Endothelial cell of umbilical vein (primary cell): Measurements from ENCODE around the gene CKS2. TPM values are rescaled to one million over a fixed set of nuclear protein-coding genes. Genes with fewer than 3 reads are reported as not detected.

Experiments
- BruUV-seq: library from RNA; stranded (reverse); fragments of 400-500 nt; replicated peaks from 2 replicates; lab custom pipeline; 2021; lab: Mats Ljungman, UMichigan
- CTCF ChIA-PET: fragments of 300-600, 350-600 bp; sonication (Branson Sonifier 250); formaldehyde crosslinking; loops from one replicate; lab custom pipeline; 2021; ENCODE audit warnings: antibody characterized with exemption, inconsistent platforms; lab: Charles Lee
- POLR2A ChIA-PET: fragments of 300-600, 350-600 bp; sonication (Branson Sonifier 250); formaldehyde crosslinking; loops from one replicate; lab custom pipeline; 2021; ENCODE audit warnings: antibody characterized with exemption, inconsistent platforms; lab: Charles Lee
- DNase-seq: peaks from one replicate; pipeline ENCODE4 v3.0.0-alpha.2; 2011; ENCODE audit warnings: low read depth, low spot score
- FAIRE-seq: peaks from 2 replicates; lab custom pipeline; 2011; peaks lifted over from hg19 to GRCh38; lab: Jason Lieb, UNC
- H2AFZ ChIP-seq: 2 replicates; pipeline ENCODE4 v1.6.0; 2012; ENCODE audit warnings: low read depth, low read length, control low read depth, inconsistent platforms
- H3K27ac ChIP-seq: 2 replicates; pipeline ENCODE4 v1.5.1; 2011; ENCODE audit warnings: low read depth, mild to moderate bottlenecking, control low read depth, low read length, moderate library complexity; ENCODE audit not compliant: insufficient read depth
- H3K27me3 ChIP-seq, 2 experiments: 2 replicates each; pipeline versions ENCODE4 v1.6.0 to v1.6.1; 2011; ENCODE audit warnings: low read length in 2 of 2, mixed read lengths in 1 of 2; ENCODE audit not compliant: control insufficient read depth in 2 of 2, insufficient read depth in 2 of 2
- H3K36me3 ChIP-seq, 2 experiments: 2 replicates in 1 of 2; 3 replicates in 1 of 2; pipeline ENCODE4 v1.5.1; 2011; ENCODE audit warnings: low read length in 2 of 2, mild to moderate bottlenecking in 1 of 2, moderate library complexity in 1 of 2; ENCODE audit not compliant: control insufficient read depth in 2 of 2, insufficient read depth in 2 of 2; ENCODE audit errors: extremely low read depth in 1 of 2
- H3K4me1 ChIP-seq: 3 replicates; pipeline ENCODE4 v1.5.1; 2011; ENCODE audit warnings: mild to moderate bottlenecking, low read length; ENCODE audit not compliant: control insufficient read depth, insufficient read depth; ENCODE audit errors: extremely low read depth
- H3K4me2 ChIP-seq: 2 replicates; pipeline ENCODE4 v1.6.1; 2011; ENCODE audit warnings: low read length, control low read depth, mixed read lengths; ENCODE audit not compliant: insufficient read depth
- H3K4me3 ChIP-seq, 3 experiments: fragments of 200-600 bp in 1 of 3; sonication (generic), shearing (Covaris generic) in 1 of 3; replicated peaks in 1 of 3; 2 replicates each; pipeline ENCODE4 v1.5.1; 2011 to 2016; ENCODE audit warnings: control low read depth in 3 of 3, low read length in 3 of 3, mild to moderate bottlenecking in 2 of 3, inconsistent platforms in 1 of 3, low read depth in 1 of 3, moderate library complexity in 1 of 3; ENCODE audit not compliant: insufficient read depth in 1 of 3
- H3K79me2 ChIP-seq: 2 replicates; pipeline ENCODE4 v1.6.0; 2012; ENCODE audit warnings: low read length, inconsistent platforms; ENCODE audit not compliant: control insufficient read depth, insufficient read depth
- H3K9ac ChIP-seq: replicated peaks from 2 replicates; pipeline ENCODE3; 2011; ENCODE audit warnings: low read length, control low read depth; ENCODE audit not compliant: insufficient read depth; ENCODE audit errors: extremely low read depth
- H3K9me1 ChIP-seq: replicated peaks from 3 replicates; pipeline ENCODE4 v1.6.0; 2011; ENCODE audit warnings: mild to moderate bottlenecking, low read length; ENCODE audit not compliant: control insufficient read depth, insufficient read depth; ENCODE audit errors: extremely low read depth
- H3K9me3 ChIP-seq: replicated peaks from 2 replicates; pipeline ENCODE4 v1.5.1; 2012; ENCODE audit warnings: low read length, inconsistent platforms; ENCODE audit not compliant: control insufficient read depth, insufficient read depth
- H4K20me1 ChIP-seq: replicated peaks from 2 replicates; pipeline ENCODE3; 2011; ENCODE audit warnings: mild to moderate bottlenecking, low read length; ENCODE audit not compliant: control insufficient read depth, insufficient read depth; ENCODE audit errors: extremely low read depth
- EZH2 ChIP-seq: IDR thresholded peaks from 2 replicates; pipeline ENCODE4 v1.6.1; 2012; ENCODE audit warnings: borderline replicate concordance, low read depth, mild to moderate bottlenecking, moderate library complexity, low read length, inconsistent platforms; ENCODE audit not compliant: severe bottlenecking
- FOS ChIP-seq: IDR thresholded peaks from 2 replicates; pipeline ENCODE4 v1.6.1; 2011; ENCODE audit warnings: mild to moderate bottlenecking, low read length, moderate library complexity, borderline replicate concordance; ENCODE audit not compliant: insufficient read depth
- GATA2 ChIP-seq: IDR thresholded peaks from 2 replicates; pipeline ENCODE4 v1.7.0; 2011; ENCODE audit warnings: low read depth, mild to moderate bottlenecking, moderate library complexity, mixed read lengths, low read length; ENCODE audit not compliant: insufficient read length, insufficient read depth
- JUN ChIP-seq: IDR thresholded peaks from 2 replicates; pipeline ENCODE4 v1.6.1; 2011; ENCODE audit warnings: borderline replicate concordance, low read depth; ENCODE audit not compliant: insufficient read length, insufficient read depth
- MYC ChIP-seq: IDR thresholded peaks from one replicate; pipeline ENCODE4 v1.6.1; 2011; ENCODE audit warnings: mild to moderate bottlenecking, low read depth, low read length
- POLR2AphosphoS5 ChIP-seq: IDR thresholded peaks from 2 replicates; pipeline ENCODE4 v1.6.1; 2012; ENCODE audit warnings: low read depth, mild to moderate bottlenecking, control low read depth, low read length, moderate library complexity; ENCODE audit not compliant: insufficient read depth
- dilution Hi-C: fragments of 300-500 bp; cut with MboI; formaldehyde crosslinking; loops from one replicate; pipeline ENCODE4 v1.15.0; 2019; ENCODE audit warnings: low sequenced_read_pairs; ENCODE audit not compliant: extremely low pct_ligation_motif_present
- intact Hi-C: fragments of 100-400 bp; cut with micrococcal nuclease; formaldehyde crosslinking; loops from one replicate; pipeline ENCODE4 v1.10.0; 2022
- polyA plus RNA-seq, 4 experiments: library from polyadenylated mRNA; depleted of rRNA in 3 of 4; stranded (reverse) in 3 of 4; unstranded in 1 of 4; fragments of >200 nt; gene quantifications; 2 replicates each; pipeline versions ENCODE4 v1.2.1 to v1.2.3, GENCODE V29; 2011 to 2012; ENCODE audit warnings: missing spikeins in 1 of 4
- total RNA-seq: library from RNA; stranded (reverse); gene quantifications from 2 replicates; pipeline ENCODE4 v1.2.3, GENCODE V29; 2021
- TF ChIP-seq, protein P1 (sequence below), 2 donors: IDR thresholded peaks; 1 replicate in 1 of 2; 2 replicates in 1 of 2; pipeline ENCODE4 v1.5.1; 2011; ENCODE audit warnings: low read length in 2 of 2, mild to moderate bottlenecking in 2 of 2, moderate library complexity in 2 of 2, control low read depth in 1 of 2, inconsistent platforms in 1 of 2, low read depth in 1 of 2; ENCODE audit not compliant: insufficient read depth in 1 of 2; ENCODE audit errors: extremely low read depth in 1 of 2
- TF ChIP-seq, protein P2 (sequence below): IDR thresholded peaks from 2 replicates; pipeline ENCODE4 v1.6.1; 2011; ENCODE audit not compliant: insufficient read depth, insufficient read length

CKS2 gene
- total and polyA plus RNA-seq, 2 donors (not counting 3 experiments of a cell fraction or from before 2014, with no cell fraction given), result 153 to 269 TPM

DNA sequence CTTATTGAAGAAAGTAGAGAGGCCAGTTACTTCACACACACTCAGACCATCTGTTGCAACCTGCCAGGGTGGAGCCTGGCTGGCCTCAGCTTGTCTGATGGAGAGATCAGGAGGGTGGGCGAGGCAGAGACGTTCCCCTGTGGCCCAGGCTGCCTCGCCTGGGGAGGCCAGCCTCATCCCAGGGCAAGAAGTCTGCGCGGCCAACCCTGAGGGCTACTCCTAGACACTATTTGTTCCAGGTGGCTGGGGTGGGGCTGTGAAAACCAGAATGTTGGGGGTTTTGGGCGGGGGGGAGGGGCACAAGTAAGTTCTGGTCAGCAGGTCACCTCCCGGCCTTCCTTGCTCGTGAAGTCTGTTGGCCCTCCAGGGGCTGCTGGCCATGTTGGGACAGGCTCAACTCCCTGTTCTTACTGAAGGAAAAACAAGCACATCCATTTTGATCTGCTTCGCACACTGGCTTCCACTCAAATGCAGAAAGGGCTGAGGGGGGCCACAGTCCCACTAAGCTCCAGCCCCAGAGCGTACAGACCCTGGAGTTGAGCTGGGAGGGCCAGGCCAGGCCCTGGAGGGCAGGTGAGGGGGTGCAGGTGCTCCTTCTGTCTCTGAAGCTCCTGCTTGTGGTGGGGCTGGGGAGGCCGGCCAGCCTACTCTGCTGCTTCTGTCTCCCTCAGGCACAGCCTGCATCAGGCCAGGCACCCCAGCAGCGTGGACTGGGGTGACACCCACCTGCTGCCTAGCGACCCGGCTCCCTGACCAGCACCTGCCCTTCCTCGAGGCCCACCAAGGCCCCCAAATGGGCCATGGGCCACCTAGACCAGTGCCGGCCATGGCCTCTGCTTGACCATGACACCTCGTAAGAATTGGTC lies 53.9 kb downstream of the CKS2 start:
- BruUV-seq, result no TSS peak
- no peak for DNase-seq

More for the DNA sequence above, 53.9 kb downstream of the CKS2 start:
- Histone ChIP-seq H2AFZ (no peak overlapping the region), H3K4me1 (peaks cover 3% of the 10 kb centered on the region), H3K4me2 (no peak overlapping the region), H3K9ac (no peak overlapping the region), H3K4me3 (no peak overlapping the region), H4K20me1 (no peaks in the 10 kb centered on the region), H3K36me3 (peaks cover 5 to 10% of the 10 kb centered on the region in 2 experiments), H3K79me2 (no peaks in the 10 kb centered on the region), H3K9me1 (no peaks in the 10 kb centered on the region), H3K27ac (no peak overlapping the region), H3K9me3 (no peaks in the 10 kb centered on the region), H3K27me3 (no peaks in the 10 kb centered on the region)
- intact Hi-C loops, result loop anchor here (5.0 kb wide), 1 partner anchor 112 kb away; no protein-coding TSS in a partner anchor
- ChIA-PET CTCF (interaction anchor here (3.7 kb wide), 1 partner anchor 184 kb away, joined by 10 read pairs; no protein-coding TSS in a partner anchor), POLR2A (no interaction called here)
- FAIRE-seq, result no peak
- no peak for TF ChIP-seq MYC
- TF ChIP-seq POLR2AphosphoS5, result no peak
- TF ChIP-seq FOS, result no peak
- TF ChIP-seq GATA2, result no peak
- TF ChIP-seq JUN, result no peak
- TF ChIP-seq, protein P1, sequence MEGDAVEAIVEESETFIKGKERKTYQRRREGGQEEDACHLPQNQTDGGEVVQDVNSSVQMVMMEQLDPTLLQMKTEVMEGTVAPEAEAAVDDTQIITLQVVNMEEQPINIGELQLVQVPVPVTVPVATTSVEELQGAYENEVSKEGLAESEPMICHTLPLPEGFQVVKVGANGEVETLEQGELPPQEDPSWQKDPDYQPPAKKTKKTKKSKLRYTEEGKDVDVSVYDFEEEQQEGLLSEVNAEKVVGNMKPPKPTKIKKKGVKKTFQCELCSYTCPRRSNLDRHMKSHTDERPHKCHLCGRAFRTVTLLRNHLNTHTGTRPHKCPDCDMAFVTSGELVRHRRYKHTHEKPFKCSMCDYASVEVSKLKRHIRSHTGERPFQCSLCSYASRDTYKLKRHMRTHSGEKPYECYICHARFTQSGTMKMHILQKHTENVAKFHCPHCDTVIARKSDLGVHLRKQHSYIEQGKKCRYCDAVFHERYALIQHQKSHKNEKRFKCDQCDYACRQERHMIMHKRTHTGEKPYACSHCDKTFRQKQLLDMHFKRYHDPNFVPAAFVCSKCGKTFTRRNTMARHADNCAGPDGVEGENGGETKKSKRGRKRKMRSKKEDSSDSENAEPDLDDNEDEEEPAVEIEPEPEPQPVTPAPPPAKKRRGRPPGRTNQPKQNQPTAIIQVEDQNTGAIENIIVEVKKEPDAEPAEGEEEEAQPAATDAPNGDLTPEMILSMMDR (IDR thresholded peaks at IDR 0.05; ENCODE audit: extremely low read depth in 1 of 2, insufficient read depth in 1 of 2, low read depth in 1 of 2, low read length in 2 of 2), result no peak
- TF ChIP-seq, protein P2, sequence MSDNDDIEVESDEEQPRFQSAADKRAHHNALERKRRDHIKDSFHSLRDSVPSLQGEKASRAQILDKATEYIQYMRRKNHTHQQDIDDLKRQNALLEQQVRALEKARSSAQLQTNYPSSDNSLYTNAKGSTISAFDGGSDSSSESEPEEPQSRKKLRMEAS, result no peak
- no peak for TF ChIP-seq EZH2
- dilution Hi-C loops, result no loop called here
